DMS114 treated with DMSO at 0.1 percent for 48 hours (cell line): ENCODE data around the gene HYDIN.
"Not testable (repeated sequence)": the region's sequence is repeated elsewhere in the genome, so short reads cannot be mapped to it uniquely, and the experiment has no call there.

Source experiments
- DNase-seq: peaks from one replicate; lab custom pipeline; 2025; ENCODE audit not compliant: unreplicated experiment; lab: John Stamatoyannopoulos, UW

Gene HYDIN

GRCh38 chr16:71143246-71143645 is 87.3 kb downstream of the HYDIN start:
- not testable (repeated sequence) for DNase-seq

- not testable (repeated sequence) for DNase-seq
Measured at GRCh38 chr16:71110565-71110964, 120.0 kb downstream of the HYDIN start.

- DNase-seq, result not testable (repeated sequence)
Measured at GRCh38 chr16:71109656-71110208, 120.8 kb downstream of the HYDIN start.

- DNase-seq, result not testable (repeated sequence)
Measured at GRCh38 chr16:71105881-71106280, 124.6 kb downstream of the HYDIN start.

GRCh38 chr16:71083573-71083972 is 146.9 kb downstream of the HYDIN start:
- not testable (repeated sequence) for DNase-seq

GRCh38 chr16:71080777-71081176 is 149.7 kb downstream of the HYDIN start:
- not testable (repeated sequence) for DNase-seq

GRCh38 chr16:71080262-71080661 is 150.3 kb downstream of the HYDIN start:
- not testable (repeated sequence) for DNase-seq

- not testable (repeated sequence) for DNase-seq
Measured at GRCh38 chr16:71070651-71071050, 159.9 kb downstream of the HYDIN start.

GRCh38 chr16:71069842-71070241 is 160.7 kb downstream of the HYDIN start:
- not testable (repeated sequence) for DNase-seq

GRCh38 chr16:71053897-71054609 is 176.5 kb downstream of the HYDIN start:
- not testable (repeated sequence) for DNase-seq

GRCh38 chr16:71050307-71050706 is 180.2 kb downstream of the HYDIN start:
- DNase-seq, result not testable (repeated sequence)

GRCh38 chr16:71039368-71040111 is 191.0 kb downstream of the HYDIN start:
- DNase-seq, result not testable (repeated sequence)

- DNase-seq, result not testable (repeated sequence)
Measured at GRCh38 chr16:71038421-71038820, 192.1 kb downstream of the HYDIN start.

GRCh38 chr16:71037987-71038386 is 192.5 kb downstream of the HYDIN start:
- DNase-seq, result not testable (repeated sequence)

GRCh38 chr16:71028032-71028727 is 202.3 kb downstream of the HYDIN start:
- DNase-seq, result not testable (repeated sequence)

GRCh38 chr16:71027511-71027910 is 203.0 kb downstream of the HYDIN start:
- not testable (repeated sequence) for DNase-seq

GRCh38 chr16:71023851-71024439 is 206.6 kb downstream of the HYDIN start:
- not testable (repeated sequence) for DNase-seq

GRCh38 chr16:71021961-71022537 is 208.5 kb downstream of the HYDIN start:
- DNase-seq, result not testable (repeated sequence)

GRCh38 chr16:71019067-71019682 is 211.3 kb downstream of the HYDIN start:
- not testable (repeated sequence) for DNase-seq

- DNase-seq, result not testable (repeated sequence)
Measured at GRCh38 chr16:71015419-71015818, 215.1 kb downstream of the HYDIN start.
